Trophoblast cell (in vitro differentiated cells and primary cell): Measurements from ENCODE around the gene MYBPHL.

Source experiments
- DNase-seq, 2 donors: peaks; one replicate each; pipeline ENCODE4 v3.0.0-alpha.2; 2016
- H2AFZ ChIP-seq: 2 replicates; pipeline ENCODE4 v1.6.1; 2013; ENCODE audit warnings: low read length, moderate library complexity, mild to moderate bottlenecking; ENCODE audit not compliant: insufficient read depth, poor library complexity
- H2AK5ac ChIP-seq: 2 replicates; pipeline ENCODE4 v1.6.1; 2013; ENCODE audit warnings: mild to moderate bottlenecking, low read length
- H2BK120ac ChIP-seq: 2 replicates; pipeline ENCODE4 v1.6.1; 2013; ENCODE audit warnings: low read length, mild to moderate bottlenecking, moderate library complexity; ENCODE audit not compliant: insufficient read depth, poor library complexity
- H2BK12ac ChIP-seq: 2 replicates; pipeline ENCODE4 v1.6.1; 2013; ENCODE audit warnings: mild to moderate bottlenecking, low read length, moderate library complexity
- H2BK5ac ChIP-seq: 2 replicates; pipeline ENCODE4 v1.6.1; 2013; ENCODE audit warnings: low read length, low read depth, moderate library complexity, mild to moderate bottlenecking; ENCODE audit not compliant: poor library complexity
- H3K14ac ChIP-seq: 2 replicates; pipeline ENCODE4 v1.6.1; 2013; ENCODE audit warnings: mild to moderate bottlenecking, low read length
- H3K18ac ChIP-seq: 2 replicates; pipeline ENCODE4 v1.6.1; 2013; ENCODE audit warnings: mild to moderate bottlenecking, low read length
- H3K23ac ChIP-seq: 2 replicates; pipeline ENCODE4 v1.6.1; 2013; ENCODE audit warnings: low read length
- H3K27ac ChIP-seq: 2 replicates; pipeline ENCODE4 v1.5.1; 2013; ENCODE audit warnings: low read depth, mild to moderate bottlenecking, inconsistent platforms, low read length, moderate library complexity
- H3K27me3 ChIP-seq: 2 replicates; pipeline ENCODE4 v1.6.1; 2013; ENCODE audit warnings: inconsistent platforms, mild to moderate bottlenecking, low read length, moderate library complexity; ENCODE audit not compliant: insufficient read depth
- H3K36me3 ChIP-seq, 2 experiments: 1 replicate in 1 of 2; 2 replicates in 1 of 2; pipeline ENCODE4 v1.6.1; 2013; ENCODE audit warnings: low read length in 2 of 2, mild to moderate bottlenecking in 2 of 2, moderate library complexity in 1 of 2; ENCODE audit not compliant: insufficient read depth in 2 of 2, control insufficient read depth in 1 of 2
- H3K4ac ChIP-seq: 2 replicates; pipeline ENCODE4 v1.6.1; 2013; ENCODE audit warnings: low read depth, mild to moderate bottlenecking, low read length, moderate library complexity
- H3K4me1 ChIP-seq, 2 experiments: 1 replicate in 1 of 2; 2 replicates in 1 of 2; pipeline ENCODE4 v1.6.1; 2013; ENCODE audit warnings: low read length in 2 of 2, mild to moderate bottlenecking in 2 of 2, moderate library complexity in 1 of 2; ENCODE audit not compliant: insufficient read depth in 2 of 2, control insufficient read depth in 1 of 2
- H3K4me2 ChIP-seq: 2 replicates; pipeline ENCODE4 v1.6.1; 2013; ENCODE audit warnings: inconsistent platforms, mild to moderate bottlenecking, low read length, moderate library complexity
- H3K4me3 ChIP-seq: 2 replicates; pipeline ENCODE4 v1.5.1; 2013; ENCODE audit warnings: mild to moderate bottlenecking, low read depth, low read length, inconsistent platforms
- H3K79me1 ChIP-seq: one replicate; pipeline ENCODE4 v1.6.1; 2013; ENCODE audit warnings: low read length
- H3K79me2 ChIP-seq: 2 replicates; pipeline ENCODE4 v1.6.1; 2013; ENCODE audit warnings: low read length, mild to moderate bottlenecking; ENCODE audit not compliant: control insufficient read depth, insufficient read depth, poor library complexity
- H3K9ac ChIP-seq: 2 replicates; pipeline ENCODE4 v1.6.1; 2013; ENCODE audit warnings: mild to moderate bottlenecking, low read length
- H3K9me3 ChIP-seq: 2 replicates; pipeline ENCODE4 v1.6.1; 2013; ENCODE audit warnings: low read depth, mild to moderate bottlenecking, control low read depth, inconsistent platforms, low read length; ENCODE audit not compliant: insufficient read depth
- H4K12ac ChIP-seq: 2 replicates; pipeline ENCODE4 v1.6.1; 2013; ENCODE audit warnings: low read depth, mild to moderate bottlenecking, low read length, moderate library complexity
- H4K8ac ChIP-seq: 2 replicates; pipeline ENCODE4 v1.6.1; 2013; ENCODE audit warnings: low read depth, mild to moderate bottlenecking, low read length, moderate library complexity
- H4K91ac ChIP-seq: one replicate; pipeline ENCODE4 v1.6.1; 2013; ENCODE audit warnings: low read depth, mild to moderate bottlenecking, low read length, moderate library complexity
- WGBS: extraction: QIAGEN DNeasy Blood & Tissue Kit; methylation state at CpG from one replicate; pipeline ENCODE4 v1.1.7; 2013; ENCODE audit warnings: missing lambda C conversion rate; ENCODE audit not compliant: insufficient read length, insufficient coverage; ENCODE audit errors: extremely low coverage; 5-methylcytosine and 5-hydroxymethylcytosine counted together

The MYBPHL gene

DNA sequence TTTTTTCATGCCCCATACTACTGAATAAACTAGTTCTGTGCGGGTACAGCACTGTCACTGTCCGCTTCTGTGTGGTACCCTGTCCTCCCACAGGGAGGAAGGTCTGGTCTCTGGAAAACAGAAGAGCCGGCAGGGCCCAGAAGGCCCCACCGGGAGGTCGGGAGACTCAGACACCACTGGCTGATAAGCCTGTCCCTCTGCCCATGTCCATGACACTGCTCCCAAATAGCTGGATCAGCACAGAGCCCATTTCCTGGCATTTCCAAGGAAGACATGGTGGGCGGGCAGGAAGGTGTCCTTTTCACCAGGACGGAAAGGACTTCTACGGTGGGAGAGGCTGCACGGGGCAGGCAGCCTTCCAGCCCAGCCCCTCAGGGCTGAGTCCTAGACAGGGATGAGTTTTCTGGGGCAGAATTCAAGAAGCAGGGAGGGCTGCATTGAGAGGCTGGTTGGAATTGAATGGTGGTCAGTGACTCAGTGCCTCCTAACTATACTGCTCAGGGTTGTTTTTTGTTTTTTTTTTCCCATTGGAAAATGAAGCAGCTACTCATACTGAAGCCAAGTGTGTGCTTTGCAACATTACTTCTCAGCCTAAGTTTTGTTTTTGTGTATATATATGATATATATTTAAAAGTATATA is 31.0 kb downstream of the MYBPHL start:
- peak overlapping the region; percentile 88 for H2BK5ac ChIP-seq
- H3K4ac ChIP-seq = peak overlapping the region; percentile 9
- H4K91ac ChIP-seq = peak overlapping the region; percentile 98
- peaks cover 36% of the 10 kb centered on the region for H3K79me1 ChIP-seq
- H3K27me3 ChIP-seq = no peaks in the 10 kb centered on the region
- peak overlapping the region; percentile 46 for H3K14ac ChIP-seq
- H2BK12ac ChIP-seq = peak overlapping the region; percentile 58
- peak overlapping the region; percentile 57 for H2BK120ac ChIP-seq
- DNase-seq = no peak
- H4K12ac ChIP-seq = peak overlapping the region; percentile 2
- H3K18ac ChIP-seq = peak overlapping the region; percentile 36
- H4K8ac ChIP-seq = peak overlapping the region; percentile 55
- H3K23ac ChIP-seq = no peak overlapping the region
- no peak overlapping the region for H2AFZ ChIP-seq
- WGBS = no CpG with 5 or more reads among the region's 9 CpGs
- H3K4me1 ChIP-seq = peaks cover 41 to 51% of the 10 kb centered on the region in 2 experiments
- no peak overlapping the region for H3K4me3 ChIP-seq
- H3K9ac ChIP-seq = no peak overlapping the region
- peaks cover 6% of the 10 kb centered on the region for H3K79me2 ChIP-seq
- peaks cover 41 to 48% of the 10 kb centered on the region in 2 experiments for H3K36me3 ChIP-seq
- peak overlapping the region; percentile 38 for H2AK5ac ChIP-seq
- H3K9me3 ChIP-seq = no peaks in the 10 kb centered on the region
- peak overlapping the region; percentile 9 for H3K4me2 ChIP-seq
- H3K27ac ChIP-seq = peak overlapping the region; percentile 99

DNA sequence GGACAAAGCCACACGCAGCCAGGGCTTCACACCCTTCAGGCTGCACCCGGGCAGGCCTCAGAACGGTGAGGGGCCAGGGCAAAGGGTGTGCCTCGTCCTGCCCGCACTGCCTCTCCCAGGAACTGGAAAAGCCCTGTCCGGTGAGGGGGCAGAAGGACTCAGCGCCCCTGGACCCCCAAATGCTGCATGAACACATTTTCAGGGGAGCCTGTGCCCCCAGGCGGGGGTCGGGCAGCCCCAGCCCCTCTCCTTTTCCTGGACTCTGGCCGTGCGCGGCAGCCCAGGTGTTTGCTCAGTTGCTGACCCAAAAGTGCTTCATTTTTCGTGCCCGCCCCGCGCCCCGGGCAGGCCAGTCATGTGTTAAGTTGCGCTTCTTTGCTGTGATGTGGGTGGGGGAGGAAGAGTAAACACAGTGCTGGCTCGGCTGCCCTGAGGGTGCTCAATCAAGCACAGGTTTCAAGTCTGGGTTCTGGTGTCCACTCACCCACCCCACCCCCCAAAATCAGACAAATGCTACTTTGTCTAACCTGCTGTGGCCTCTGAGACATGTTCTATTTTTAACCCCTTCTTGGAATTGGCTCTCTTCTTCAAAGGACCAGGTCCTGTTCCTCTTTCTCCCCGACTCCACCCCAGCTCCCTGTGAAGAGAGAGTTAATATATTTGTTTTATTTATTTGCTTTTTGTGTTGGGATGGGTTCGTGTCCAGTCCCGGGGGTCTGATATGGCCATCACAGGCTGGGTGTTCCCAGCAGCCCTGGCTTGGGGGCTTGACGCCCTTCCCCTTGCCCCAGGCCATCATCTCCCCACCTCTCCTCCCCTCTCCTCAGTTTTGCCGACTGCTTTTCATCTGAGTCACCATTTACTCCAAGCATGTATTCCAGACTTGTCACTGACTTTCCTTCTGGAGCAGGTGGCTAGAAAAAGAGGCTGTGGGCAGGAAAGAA is 32.0 kb downstream of the MYBPHL start:
- Histone ChIP-seq H2AK5ac (peak overlapping the region; percentile 93), H3K4ac (peak overlapping the region; percentile 82), H4K91ac (peak overlapping the region; percentile 98), H4K8ac (peak overlapping the region; percentile 88), H3K9ac (no peak overlapping the region), H3K79me1 (peaks cover 36% of the 10 kb centered on the region), H2AFZ (peak overlapping the region; percentile 32), H3K36me3 (peaks cover 42 to 49% of the 10 kb centered on the region in 2 experiments), H2BK5ac (peak overlapping the region; percentile 91), H3K18ac (peak overlapping the region; percentile 88), H3K4me3 (no peak overlapping the region), H3K27ac (peak overlapping the region; percentile 99), H3K9me3 (no peaks in the 10 kb centered on the region), H4K12ac (peak overlapping the region; percentile 47), H2BK120ac (peak overlapping the region; percentile 92), H3K4me2 (peak overlapping the region; percentile 51), H3K79me2 (peaks cover 4% of the 10 kb centered on the region), H3K23ac (no peak overlapping the region), H3K27me3 (no peaks in the 10 kb centered on the region), H3K14ac (peak overlapping the region; percentile 89), H3K4me1 (peaks cover 33 to 42% of the 10 kb centered on the region in 2 experiments), H2BK12ac (peak overlapping the region; percentile 91)
- WGBS = no CpG with 5 or more reads among the region's 24 CpGs
- peak; percentile 88 to 92 for DNase-seq

DNA sequence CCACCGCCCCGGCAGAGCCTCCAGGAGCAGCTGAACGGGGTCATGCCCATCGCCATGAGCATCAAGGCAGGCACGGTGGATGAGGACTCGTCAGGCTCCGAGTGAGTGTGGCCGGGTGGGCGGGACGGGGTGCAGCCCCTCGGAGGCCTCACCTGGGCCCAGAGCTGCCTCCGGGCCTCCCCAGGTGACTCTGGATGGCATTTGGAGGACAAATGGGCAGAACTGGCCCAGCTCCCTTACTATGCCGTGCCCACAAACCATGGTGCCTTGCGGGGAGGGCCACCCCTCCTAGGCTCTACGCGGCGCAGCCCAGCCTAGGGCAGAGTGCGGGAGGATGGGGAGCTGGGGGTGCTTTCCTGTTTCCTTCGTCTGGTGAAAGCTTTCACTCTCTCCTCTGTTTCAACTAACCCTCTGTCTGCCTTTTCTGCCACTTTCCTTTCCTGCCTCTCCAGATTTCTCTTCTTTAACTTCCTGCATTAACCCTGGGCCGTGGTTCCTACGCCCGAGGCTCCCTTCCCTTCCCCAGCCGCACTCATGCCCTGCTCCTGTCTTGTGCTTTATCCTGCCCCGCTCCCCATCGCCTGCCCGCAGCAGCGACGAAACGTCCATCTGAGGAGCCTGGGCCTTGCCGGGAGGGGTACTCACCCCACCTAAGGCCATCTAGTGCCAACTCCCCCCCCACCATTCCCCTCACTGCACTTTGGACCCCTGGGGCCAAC is 33.1 kb downstream of the MYBPHL start:
- H3K27ac ChIP-seq = peak overlapping the region; percentile 99
- H2BK120ac ChIP-seq = peak overlapping the region; percentile 65
- H3K4me2 ChIP-seq = peak overlapping the region; percentile 3
- peaks cover 4% of the 10 kb centered on the region for H3K79me2 ChIP-seq
- peak overlapping the region; percentile 51 for H4K8ac ChIP-seq
- no peak overlapping the region for H3K9ac ChIP-seq
- H3K27me3 ChIP-seq = no peaks in the 10 kb centered on the region
- WGBS = no CpG with 5 or more reads among the region's 30 CpGs
- H3K36me3 ChIP-seq = peaks cover 47 to 55% of the 10 kb centered on the region in 2 experiments
- H4K12ac ChIP-seq = peak overlapping the region; percentile 5
- peak overlapping the region; percentile 53 for H2BK12ac ChIP-seq
- H3K4me1 ChIP-seq = peaks cover 33 to 39% of the 10 kb centered on the region in 2 experiments
- H3K23ac ChIP-seq = no peak overlapping the region
- peak overlapping the region; percentile 86 for H2AK5ac ChIP-seq
- H2AFZ ChIP-seq = no peak overlapping the region
- H2BK5ac ChIP-seq = peak overlapping the region; percentile 37
- no peak overlapping the region for H3K4me3 ChIP-seq
- peak overlapping the region; percentile 83 for H4K91ac ChIP-seq
- H3K18ac ChIP-seq = peak overlapping the region; percentile 42
- peak in 1 of 2 donors; percentile 47 for DNase-seq
- H3K9me3 ChIP-seq = peaks cover 4% of the 10 kb centered on the region
- peaks cover 36% of the 10 kb centered on the region for H3K79me1 ChIP-seq
- peak overlapping the region; percentile 75 for H3K14ac ChIP-seq
- H3K4ac ChIP-seq = peak overlapping the region; percentile 7
